HK-2 (cell line): ENCODE data around the gene MFNG.

Experiments
- DNase-seq: peaks from one replicate; pipeline ENCODE4 v3.0.0-alpha.2; 2018; ENCODE audit not compliant: unreplicated experiment

The MFNG gene

DNA sequence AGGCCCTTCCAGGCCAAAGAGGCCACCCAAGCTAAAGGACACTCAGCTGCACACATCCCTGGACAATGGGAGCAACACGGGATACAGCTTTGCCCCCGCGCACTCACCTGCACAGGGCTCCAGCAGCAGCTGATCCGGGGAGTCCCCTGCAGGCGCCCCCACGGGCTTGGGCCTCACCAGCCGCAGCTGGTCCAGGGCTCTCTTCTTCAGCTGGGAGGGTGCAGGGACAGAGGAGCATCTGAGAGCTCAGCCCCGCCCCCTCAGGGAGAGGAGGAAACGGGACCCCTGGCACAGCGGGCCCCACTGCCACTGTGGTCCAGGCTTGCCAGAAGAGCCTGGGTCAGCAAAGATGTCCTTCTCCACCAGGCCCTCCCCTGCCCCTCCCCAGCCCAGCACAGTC, 7.8 kb upstream of the MFNG start:
- DNase-seq, result no peak

DNA sequence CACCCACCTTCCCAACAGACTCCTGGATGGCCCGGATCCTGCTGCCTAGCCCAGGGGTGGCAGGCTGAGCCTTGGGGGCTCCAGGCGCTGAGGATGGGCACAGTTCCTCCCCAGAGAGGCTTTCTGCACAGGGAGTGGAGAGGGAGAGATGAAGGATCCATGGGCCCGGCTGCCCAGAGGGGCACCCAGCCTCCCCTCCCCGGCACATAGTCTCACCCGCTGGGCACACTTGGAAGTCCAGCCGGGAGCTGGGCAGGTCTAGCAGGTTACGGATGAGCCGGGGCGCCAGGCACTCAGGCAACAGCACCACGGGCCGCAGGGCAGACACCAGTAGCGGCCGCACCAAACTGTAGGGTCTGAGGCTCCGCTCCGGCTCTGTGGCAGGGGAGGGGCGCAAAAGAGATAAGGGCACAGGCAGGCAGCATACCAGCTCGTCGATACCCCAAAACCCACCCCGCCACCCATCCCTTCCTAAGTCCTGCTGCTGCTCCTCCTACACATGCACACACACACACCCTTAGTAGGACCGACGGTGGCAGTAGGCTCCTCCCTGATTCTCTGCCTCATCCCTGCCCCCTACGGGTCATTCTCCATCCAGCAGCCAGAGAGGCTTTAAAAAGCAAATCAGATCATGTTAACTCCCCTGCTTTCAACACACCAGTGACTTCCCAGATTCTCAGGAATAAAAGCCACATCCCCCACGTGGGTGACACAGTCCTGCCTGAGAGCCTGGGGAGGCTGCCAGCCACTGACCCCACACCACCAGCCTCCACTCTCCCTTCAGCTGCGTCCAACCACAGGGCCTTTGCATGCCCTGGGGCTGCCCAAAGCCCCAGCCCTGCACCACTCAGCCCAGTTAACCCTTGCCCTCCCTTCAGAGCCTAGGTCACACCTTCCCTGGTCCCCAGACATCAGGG, 6.5 kb upstream of the MFNG start:
- DNase-seq, result peak; percentile 56

DNA sequence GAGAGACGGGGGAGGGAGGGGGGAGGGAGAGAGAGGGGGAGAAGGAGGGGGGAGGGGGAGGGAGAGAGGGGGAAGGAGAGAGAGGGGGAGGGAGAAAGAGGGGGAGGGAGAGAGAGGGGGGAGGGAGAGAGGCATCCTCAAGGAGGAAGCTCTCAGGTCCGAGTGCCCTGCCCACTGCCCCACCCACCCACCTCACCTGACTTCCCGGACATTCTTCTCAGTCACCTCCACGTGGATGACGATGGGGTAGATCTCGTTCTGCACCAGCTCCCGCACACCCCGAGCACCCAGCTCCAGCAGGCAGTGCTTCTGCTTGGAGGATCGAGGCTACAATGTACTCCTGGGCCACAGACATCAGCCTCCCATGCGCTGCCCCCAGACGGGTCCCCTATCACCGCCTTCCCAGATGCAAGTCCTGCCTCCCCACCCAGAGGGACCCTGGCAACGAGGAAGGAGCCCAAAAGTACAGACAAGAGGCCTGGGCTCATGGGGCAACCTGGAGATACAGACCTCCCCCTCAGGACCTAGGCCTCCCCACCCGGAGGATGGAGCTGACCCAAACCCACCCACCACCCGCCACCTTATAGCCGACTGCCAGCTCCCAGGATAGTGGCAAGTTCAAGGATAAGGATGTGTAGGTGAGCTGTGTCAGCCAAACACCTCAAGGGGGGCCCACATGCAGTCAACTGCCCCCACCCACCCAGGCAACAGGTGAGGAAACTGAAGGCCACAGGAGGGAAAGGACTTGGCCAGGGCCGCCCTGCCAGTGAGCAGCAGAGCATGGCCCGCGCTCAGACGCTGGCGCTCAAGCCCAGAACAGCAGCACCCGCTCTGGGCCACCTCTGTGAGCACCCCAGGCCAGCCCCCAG, 5.6 kb upstream of the MFNG start:
- no peak for DNase-seq

DNA sequence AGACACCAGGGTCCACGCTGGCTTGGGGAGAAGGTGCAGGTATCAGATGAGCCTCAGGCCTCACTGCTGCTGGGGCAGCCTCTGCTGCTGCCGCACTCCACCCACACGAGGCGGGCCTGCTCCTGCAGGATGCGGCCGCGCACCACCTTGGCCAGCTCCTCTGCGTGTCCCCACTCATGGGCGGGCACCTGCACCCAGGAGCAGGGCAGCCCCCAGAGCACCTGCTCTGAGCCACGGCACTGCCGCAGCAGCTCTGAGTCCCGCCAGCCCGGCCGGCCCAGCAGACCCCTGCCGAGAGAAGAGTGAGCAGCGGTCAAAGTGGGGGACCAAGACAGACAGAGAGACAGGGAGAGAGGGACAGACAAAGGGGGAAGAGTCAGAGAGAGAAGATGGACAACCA, 4.9 kb upstream of the MFNG start:
- no peak for DNase-seq

DNA sequence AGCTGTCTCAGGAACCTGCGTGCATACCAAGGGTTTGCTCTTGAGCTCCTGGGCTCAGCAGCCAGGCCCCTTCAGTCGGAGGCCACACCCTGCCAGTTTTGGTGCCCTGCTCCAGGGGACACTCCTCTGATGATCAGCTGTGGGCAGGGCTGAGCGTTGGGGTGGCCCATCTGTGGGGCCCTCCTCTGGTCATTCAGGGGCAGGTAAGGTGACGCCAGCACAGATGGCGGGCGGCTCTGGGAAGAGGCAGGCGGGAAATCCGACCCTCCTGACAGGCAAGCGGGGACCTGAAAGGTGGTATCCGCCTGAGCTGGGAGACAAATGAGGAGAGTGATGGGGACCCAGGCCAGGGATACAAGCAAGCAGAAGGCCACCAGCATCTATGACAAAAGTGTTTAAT, 3.8 kb upstream of the MFNG start:
- no peak for DNase-seq

DNA sequence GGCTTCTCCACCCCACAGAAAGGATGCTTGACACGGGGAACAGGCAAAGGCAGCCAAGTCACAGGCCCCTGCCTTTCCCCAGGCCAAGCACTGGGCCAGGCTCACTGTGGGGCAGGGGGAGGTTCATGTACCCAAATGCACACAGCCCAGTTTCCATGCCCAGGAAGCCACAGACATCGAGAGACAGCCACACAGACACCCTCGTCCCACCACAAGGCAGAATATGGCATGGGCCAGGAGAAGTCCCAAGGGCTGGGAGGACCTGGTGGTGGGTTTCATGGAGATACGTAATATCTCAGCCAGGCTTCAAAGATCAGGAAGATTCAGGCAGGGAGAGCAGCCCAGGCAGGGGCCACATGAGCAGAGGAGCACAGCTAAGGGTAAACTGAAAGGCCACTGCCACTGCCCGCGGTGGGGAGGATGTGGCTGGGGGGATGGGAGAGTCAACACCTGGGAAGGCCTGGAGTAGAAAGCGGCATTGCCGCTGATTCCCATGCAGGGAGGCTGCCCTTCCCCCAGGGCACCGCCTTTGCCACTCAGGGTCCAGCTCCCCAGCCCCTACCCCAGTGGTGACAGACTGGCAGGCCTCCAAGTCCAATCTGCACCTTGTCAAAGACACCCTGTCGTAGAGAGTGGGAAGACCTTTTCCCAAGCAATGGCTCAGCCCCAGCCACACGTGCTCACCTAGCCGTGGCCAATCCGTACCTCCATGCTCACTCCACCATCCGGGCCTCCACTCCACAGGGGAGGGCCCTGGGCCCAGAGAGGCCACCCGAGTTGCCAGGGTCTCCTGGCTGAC, 2.4 kb upstream of the MFNG start:
- DNase-seq, result no peak

DNA sequence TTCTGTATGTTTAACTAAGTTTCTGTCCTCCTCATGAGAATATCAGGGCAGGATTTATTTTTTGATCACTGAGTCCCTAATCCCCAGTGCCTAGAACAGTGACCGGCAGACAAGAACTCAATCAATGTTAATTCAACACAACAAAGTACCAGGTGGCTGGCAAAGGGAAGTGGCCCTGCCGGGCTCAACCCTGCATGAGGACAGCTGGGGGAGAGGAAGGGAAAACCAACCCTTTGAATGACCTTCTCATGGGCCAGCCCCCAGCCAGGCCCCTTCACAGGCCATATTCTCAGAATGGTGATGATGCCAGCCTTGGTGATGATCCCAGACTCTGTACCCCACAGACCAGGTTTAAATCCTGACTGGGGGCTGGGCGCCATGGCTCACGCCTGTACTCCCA, 1.4 kb upstream of the MFNG start:
- no peak for DNase-seq

DNA sequence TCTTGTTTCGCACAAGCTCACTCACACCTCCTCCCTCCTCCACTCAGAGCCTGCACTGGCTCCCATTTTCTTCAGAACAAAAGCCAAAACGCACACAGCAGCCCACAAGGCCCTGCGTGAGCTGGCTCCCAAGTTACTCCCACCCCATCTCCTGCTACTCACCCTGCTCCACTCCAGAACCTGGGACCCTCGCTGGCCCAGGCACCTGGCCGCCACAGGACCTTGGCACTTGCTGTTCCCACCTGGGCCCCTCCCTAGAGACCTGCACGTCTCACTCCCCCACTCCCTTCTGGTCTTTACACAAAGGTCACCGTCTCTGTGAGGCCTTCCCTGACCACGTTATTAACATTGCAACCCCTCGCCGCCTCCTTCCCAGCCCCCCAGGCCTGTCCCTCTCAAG, 945 bp upstream of the MFNG start:
- no peak for DNase-seq

DNA sequence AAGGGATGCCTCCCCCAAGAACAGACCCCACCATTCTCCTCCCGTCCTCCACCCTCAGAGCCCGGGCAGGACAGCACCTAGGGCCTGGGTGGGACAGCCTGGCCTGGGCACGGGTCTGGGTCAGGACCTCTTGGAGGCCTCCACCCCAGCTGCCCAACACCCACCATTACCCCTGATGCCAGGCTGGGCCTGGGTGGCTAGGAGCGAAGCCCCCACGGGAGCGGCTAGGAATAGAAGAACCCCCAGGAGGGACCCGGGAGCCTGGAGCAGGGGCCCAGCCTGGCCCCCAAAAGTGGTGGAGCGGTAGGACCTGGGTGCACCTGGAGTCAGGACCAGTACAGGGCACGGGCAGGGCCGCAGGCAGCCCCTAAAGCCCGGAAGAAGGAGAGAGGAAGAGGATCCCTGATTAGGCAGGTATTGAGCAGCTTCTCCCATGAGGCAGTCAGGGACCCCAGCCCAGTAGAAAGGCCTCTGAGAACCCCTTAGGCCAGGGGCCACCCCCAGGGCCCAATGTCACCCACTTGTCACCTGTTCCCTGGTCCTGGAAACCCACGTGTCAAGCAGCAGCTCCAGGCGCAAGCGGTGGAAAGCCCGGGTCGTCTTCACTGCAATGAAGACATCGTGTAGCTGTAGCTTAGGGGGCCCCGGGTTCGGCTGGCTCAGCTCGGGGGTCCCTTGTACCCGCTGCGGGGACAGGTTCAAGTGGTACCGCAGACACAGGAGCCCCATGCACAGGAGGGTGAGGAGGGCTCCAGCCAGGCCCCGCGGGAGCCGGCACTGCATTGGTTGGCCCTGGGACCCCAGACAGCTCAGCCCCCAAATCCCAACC, 575 bp downstream of the MFNG start:
- no peak for DNase-seq

DNA sequence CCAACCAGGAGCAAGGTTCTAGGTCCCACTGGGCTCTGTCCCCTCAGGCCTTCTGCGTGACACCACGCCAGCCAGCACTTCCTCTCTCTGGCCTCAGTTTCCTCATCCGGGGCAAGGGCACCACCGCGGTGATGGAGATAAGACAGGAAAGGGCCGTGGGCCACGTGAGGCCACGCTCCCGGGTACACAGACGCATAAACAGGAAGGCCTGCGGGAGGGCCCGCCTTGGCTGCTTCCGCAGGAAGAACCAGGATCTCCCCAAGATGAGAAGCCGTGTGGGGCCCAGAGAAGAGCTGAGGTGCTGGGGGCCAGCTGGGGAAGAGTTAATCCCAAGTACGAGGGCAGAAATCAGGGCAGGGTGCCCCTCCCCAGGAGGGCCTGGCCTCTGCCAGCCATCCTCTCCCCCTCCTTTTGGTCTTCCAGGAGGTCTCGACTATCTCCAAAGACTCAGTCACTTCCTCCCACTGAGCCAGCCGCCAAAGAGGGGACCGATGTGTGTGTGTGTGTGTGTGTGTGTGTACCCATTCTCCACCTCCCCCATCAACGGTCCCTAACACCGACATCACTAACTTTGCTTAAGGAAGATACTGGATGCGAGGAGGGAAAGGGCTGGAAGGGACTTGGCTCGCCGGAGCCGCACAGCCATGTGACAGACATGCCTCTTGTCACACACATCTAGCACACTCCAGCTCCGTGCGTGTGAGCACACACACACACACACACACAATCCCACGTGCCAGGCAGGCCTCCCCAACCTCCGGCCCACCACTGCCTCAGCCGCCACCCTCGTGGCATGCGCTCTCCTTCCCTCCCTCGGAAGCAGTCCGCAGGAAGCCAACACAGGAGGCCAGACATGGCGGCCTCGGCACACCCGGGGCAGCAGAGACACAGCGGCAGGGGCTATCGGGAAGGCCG, 1.4 kb downstream of the MFNG start:
- DNase-seq, result no peak

DNA sequence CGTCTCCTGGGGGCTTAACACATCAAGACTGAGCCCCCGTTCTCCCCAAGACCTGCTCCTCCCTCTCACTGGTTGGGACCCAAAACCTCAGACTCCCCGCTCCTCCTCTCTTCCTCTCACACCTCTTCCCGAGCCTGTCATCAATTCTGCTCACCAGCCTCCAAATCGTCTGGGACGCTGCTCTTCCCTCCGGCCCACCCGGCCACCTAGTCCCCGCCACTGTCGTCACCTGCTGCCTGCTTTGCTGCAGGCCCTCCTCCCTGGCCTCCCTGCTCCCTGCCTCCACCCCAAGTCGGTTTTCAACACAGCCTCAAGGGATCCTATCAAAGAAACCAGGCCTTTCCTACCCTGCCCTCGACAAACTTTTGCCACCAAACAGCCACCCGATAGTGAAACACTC, 3.1 kb downstream of the MFNG start:
- no peak for DNase-seq

DNA sequence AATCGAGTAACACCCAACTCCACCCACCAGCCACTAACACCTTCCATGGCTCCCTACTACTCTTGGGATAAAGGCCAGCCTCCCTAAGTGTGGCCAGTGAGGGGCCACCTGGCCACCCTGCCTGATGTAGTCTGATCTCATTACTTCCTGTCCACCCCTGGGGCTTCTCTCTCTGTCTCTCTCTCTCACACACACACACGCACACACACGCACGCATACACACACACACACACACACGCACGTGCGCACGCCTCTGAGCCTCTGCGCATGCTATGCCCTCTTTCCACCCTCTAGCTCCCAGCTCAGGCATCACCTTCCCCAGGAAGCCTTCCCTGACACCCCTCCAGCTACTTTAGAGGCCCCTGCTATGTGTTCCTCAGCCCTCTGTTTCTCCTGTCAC, 3.9 kb downstream of the MFNG start:
- no peak for DNase-seq

DNA sequence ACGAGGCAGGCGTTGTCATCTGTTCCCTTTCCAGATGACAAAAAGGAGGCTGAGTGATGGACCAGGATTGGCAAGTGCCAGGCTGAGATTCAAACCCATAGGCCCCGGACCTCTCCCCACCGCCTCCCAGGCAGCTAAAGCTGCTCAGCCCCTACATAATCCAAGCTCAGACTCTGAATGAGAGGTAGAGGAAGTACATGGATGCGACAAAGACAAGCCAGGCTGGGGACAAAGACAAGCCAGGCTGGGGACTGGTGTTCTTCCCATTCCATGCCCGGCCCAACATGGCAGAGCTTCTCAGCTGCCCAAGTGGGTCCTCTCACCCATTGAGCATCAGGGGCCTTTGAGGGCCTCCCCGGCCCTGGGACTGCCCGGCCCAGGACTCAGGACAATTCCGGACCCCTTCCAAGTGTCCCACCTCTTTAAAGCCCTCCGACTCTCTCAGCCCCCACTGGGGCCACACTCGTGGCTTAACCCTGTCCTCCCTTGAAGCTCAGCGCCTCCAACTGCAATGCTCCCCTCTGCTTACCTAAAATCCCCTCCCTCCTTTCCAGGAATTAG, 4.8 kb downstream of the MFNG start:
- DNase-seq, result no peak

DNA sequence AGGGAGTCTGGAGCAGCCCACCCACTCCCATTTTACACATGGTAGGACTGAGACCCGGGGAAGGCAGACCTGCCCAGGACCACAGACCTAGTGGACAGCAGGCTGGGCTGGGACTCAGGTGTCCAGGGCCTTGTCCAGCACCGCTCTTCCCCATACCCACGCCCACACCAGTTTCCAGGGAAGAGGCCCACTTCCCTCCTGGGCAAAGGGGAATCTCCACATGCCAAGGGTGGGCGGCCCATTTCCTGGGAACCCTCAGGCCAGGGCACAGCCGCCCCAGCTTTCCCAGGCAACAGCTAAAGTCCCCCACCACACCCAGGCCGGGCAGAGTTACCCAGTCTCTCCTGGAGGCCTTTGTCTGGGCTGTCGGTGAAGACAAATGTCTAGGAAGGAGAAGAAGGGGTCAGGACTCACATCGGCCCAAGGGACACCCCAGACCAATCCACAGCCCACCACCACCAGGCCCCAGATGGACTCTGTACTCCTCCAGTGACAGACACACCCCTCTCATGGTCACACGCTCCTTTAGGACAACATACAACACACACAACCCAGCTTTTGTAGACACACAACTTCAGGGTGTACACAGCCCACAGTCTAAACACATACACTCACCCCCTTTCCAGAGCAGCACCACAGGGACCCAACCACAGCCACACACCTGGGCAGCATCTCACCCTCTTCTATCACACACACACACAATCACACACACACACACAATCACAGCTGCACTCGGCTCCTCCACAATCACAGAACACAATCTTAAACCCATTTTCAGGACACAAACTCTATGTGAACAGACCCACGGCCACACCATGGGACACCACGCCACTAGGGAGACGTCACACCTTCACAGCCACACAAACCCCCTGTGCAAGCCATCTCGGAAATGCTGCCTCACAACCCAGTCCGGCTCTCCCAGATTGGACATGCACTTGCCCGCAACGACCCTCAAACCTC, 5.5 kb downstream of the MFNG start:
- no peak for DNase-seq

DNA sequence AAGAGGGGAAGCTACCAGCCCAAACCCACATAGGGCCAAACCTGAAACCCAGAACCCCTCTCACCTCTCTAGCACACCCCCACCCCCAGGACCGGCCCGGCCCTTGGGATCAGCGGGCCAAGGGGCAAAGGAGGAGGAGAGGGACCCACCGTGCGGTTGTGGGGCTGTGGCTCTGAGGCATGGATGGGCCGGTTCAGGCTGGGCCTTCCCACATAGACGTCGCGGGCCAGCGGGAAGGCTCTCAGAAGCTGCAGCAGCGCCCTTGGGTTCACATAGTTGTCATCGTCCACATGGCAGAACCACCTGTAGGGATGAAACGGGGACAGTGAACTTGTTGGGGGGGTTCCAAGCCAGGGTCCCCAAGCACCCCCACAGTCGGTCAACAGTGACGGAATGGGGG, 7.0 kb downstream of the MFNG start:
- DNase-seq, result no peak

DNA sequence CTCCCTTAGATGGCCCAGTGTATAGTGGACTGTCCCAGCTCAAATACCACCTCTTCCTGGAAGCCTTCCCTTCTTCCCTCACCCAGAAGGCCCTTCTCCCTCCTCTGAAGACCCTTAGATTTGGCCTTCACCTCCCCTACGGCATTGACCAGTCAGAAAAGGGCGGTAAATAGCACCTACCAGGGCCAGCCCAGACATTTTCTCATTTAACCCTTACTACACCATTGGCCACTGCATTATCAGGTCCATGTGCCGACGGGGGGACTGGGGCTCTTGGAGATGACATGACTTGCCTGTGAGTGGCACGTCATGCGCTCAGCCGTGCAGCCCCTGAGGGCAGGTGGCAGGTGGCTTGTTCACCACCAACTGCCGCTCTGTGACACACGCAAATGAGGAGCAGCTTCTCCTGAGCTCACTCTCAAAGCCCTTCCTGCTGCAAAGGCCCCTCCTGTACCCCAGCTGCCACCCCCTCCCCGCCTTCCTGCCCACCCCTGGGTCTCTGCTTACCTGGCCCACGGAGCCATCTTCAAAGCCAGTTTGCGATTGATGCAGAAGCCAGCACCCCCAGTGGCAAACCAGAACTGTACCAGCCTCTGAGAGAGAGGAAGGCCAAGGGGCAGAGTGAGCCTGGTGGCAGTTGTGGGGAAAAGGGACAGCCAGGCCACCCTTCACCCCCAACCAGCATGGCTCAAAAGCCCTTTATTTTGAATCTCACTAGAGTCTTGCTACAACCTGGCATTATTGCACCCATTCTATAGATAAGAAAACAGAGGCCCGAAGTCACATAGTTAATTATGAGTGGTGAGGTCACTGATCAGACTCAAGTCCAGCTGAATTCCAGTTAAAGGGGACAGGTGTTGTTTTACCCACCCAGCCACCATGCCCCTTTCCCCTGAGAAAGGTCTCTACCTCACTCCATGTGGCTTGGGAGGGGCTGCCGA, 9.5 kb downstream of the MFNG start:
- DNase-seq, result no peak

DNA sequence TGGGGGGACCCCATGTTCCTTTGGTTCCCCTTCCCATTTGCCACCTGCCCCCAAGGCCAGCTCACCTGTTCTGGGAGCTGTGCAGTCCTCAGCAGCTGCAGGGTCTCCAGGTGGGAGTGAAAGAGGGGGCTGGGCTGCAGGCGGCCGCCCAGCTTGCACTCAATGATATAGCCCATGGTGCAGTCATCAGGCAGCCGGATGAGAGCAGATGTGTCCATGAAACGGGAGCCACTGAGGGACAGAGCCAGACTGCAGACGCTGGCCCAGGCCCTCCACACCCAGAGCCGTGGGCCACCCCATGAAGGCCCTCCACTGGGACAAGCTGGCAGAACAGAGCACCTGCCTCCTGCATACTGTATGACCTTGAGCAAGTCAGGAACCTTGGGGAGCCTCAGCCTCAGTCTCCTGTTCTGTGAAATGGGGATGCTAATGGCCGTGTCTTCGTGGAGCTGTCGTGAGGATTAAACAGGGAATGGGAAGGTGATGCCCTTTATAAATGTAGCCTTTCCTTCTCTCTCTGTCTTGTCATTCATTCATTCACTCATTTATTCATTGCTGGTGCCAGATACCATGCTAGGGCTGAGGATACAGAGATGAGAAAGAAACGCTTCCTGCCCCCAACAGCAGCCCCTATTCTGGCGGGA, 11.6 kb downstream of the MFNG start:
- DNase-seq, result no peak
